Ascending aorta (tissue), 2 donors: ENCODE measurements around the gene ADAP1. TPM values are rescaled to one million over a fixed set of nuclear protein-coding genes. Genes with fewer than 3 reads are reported as not detected.

ENCODE experiments used
- DNase-seq, 2 donors: peaks; one replicate each; pipeline ENCODE4 v3.0.0-alpha.2; 2019; ENCODE audit warnings: low spot score in 2 of 2
- H3K27ac ChIP-seq, 2 donors: fragments of 200-600 bp; sonication (generic); one replicate each; pipeline ENCODE4 v1.5.1; 2016 to 2017; ENCODE audit warnings: mild to moderate bottlenecking in 1 of 2
- H3K27me3 ChIP-seq: fragments of 200-600 bp; sonication (generic); one replicate; pipeline ENCODE4 v1.5.1; 2017
- H3K36me3 ChIP-seq, 2 donors: fragments of 200-600 bp; sonication (generic); one replicate each; pipeline ENCODE4 v1.5.1; 2016
- H3K4me1 ChIP-seq, 2 donors: fragments of 200-600 bp; sonication (generic); one replicate each; pipeline ENCODE4 v1.5.1; 2016 to 2017; ENCODE audit warnings: mild to moderate bottlenecking in 1 of 2
- H3K4me3 ChIP-seq, 2 donors: fragments of 200-600 bp; sonication (generic); one replicate each; pipeline ENCODE4 v1.5.1; 2016 to 2017; ENCODE audit warnings: mild to moderate bottlenecking in 1 of 2
- H3K9me3 ChIP-seq, 2 donors: fragments of 200-600 bp; sonication (generic); one replicate each; pipeline ENCODE4 v1.5.1; 2016
- CTCF ChIP-seq, 3 experiments: fragments of 200-600 bp in 2 of 3; fragments of 450-650 bp in 1 of 3; sonication (generic) in 2 of 3; IDR thresholded peaks; one replicate each; pipeline ENCODE4 v1.5.1; 2016 to 2019; ENCODE audit warnings: antibody characterized with exemption in 3 of 3, mild to moderate bottlenecking in 1 of 3, moderate library complexity in 1 of 3
- intact Hi-C: fragments of 100-400 bp; cut with DNase I; formaldehyde crosslinking; loops from one replicate; pipeline ENCODE4 v1.15.1; 2023
- total RNA-seq: library from RNA; depleted of rRNA; stranded (reverse); fragments of >200 nt; gene quantifications from one replicate; pipeline ENCODE4 v1.1.0, GENCODE V29; 2016

The ADAP1 gene
- total RNA-seq, 1 donor from 2014 or later, result 44.5 TPM

DNA sequence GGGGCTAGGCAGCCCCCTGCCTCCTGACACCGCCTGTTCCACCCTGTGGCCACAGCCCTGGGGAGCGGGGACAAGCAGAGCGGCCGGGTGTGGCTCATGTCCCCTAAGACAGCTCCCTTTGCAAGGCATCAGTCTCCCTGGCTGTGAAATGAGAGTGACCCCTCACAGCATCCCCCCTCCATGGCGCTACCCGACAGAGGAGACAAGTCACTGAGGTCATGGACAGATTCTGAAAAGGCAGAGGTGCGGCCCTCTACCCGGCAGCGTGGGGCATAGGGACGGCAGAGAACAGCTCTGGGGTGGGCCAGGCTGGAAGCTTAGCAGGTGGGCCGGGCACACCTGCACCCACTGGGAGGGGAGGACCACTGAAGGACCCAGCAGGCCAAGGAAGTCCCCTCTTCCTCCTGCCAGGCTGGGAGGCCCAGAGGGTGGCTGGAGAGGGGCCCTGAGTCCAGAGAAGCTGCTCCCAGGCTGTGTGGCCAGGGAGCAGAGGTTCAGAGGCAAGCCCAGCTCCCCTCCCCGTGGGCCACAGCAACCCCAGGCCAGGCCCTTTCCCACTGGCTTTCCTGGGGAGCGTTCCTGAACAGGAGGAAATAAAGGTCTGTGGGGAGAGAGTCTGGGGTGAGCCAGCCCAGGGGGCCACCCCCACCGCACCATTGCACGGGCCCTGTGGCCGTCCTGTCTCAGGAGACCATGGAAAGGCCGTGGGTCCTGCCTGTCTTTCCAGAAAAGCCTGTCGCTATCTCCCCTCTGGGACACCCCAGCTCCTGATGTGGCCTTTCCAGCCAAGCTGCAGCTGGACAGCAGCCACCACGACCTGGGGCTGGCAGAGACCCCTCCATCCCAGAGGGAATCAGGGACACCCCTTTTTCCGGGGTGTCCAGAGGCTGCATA lies 1.7 kb downstream of the ADAP1 start:
- TF ChIP-seq CTCF (IDR thresholded peaks at IDR 0.05), result no peak
- peaks cover 4 to 11% of the 10 kb centered on the region in 2 donors for H3K4me1 ChIP-seq
- H3K36me3 ChIP-seq, result no peaks in the 10 kb centered on the region
- DNase-seq, result peak in 1 of 2 donors; percentile 61
- no peak overlapping the region for H3K27ac ChIP-seq
- peak overlapping the region; percentile 53 to 91 for H3K4me3 ChIP-seq
- intact Hi-C loops, result no loop called here
- no peaks in the 10 kb centered on the region for H3K27me3 ChIP-seq
- no peaks in the 10 kb centered on the region for H3K9me3 ChIP-seq

DNA sequence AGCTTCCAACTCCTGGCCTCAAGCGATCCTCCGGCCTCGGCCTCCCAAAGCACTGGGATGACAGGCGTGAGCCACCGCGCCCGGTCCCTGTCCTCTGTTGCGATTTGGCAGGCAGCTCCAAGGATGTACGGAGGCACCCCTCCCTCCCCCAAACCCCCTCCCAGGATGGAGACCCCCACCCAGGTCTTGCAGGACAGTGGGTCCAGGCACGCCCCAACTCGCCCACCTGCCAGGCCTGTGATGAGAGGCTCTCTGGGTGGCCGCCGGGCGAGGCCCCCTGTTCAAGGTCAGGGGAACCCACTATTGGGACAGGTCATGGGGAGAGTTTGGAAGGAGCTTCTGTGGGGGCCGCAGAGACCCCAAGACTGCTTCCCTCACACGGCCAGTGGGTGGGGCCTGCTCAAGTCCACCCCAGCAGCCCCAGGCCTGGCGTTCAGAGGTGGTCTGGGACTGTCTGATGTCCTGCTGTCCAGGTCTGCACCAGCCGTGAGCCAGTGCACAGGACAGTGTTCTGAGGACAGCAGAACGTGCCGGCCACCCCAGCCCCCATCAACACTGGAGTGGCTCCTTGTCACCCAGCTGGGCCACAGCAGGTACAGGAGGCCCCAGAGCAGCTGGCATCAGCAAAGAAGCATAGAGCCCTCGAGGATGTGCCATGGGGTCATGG lies 2.5 kb downstream of the ADAP1 start:
- no peaks in the 10 kb centered on the region for H3K36me3 ChIP-seq
- TF ChIP-seq CTCF (IDR thresholded peaks at IDR 0.05), result no peak
- H3K27ac ChIP-seq, result no peak overlapping the region
- H3K4me3 ChIP-seq, result no peak overlapping the region
- H3K9me3 ChIP-seq, result no peaks in the 10 kb centered on the region
- no peaks in the 10 kb centered on the region for H3K27me3 ChIP-seq
- peak in 1 of 2 donors; percentile 62 for DNase-seq
- intact Hi-C loops, result no loop called here
- H3K4me1 ChIP-seq, result peaks cover 4 to 11% of the 10 kb centered on the region in 2 donors

DNA sequence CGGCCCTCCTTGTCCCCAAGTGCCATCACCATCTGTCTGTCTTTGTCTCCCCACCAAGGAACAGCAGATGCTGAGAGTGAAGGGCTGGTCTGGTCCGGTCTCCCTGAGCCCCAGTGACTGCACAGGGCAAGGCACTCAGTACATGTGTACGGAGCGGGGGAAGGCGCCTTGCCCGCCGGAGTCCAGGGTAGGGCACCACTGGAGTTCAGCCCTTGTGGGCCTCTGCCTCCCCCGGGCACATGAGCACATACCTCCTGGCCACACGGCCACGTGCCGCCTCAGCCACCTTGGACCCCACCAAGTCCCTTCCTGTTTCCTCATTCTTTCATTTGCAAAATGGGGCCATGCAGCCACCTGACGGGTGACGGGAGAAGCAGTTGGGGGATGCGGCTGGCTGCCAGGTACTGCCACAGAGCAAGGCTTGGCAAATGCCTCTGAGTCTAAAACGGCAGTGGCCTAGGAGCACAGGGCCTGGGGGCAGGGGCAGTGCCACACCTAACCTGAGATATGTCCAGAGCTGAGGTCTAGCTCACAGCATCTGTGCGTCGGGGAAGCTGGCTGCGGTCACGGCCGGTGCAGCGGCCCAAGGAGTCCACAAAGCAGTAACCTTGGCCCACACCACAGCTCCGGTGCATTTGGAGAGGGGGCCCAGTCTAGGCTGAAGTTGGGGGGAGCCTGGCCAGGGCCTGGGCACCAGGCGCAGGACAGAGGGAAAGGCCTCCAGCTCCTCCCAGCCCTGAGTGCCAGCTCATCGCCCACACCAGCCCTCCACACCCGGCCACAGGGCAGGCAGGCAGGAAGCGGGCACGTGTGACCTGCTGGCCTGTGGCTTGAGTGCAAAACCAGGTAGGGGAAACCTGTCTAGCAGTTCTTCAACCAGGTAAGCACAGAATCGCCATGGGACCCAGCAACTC lies 5.2 kb downstream of the ADAP1 start:
- no peak for TF ChIP-seq CTCF (IDR thresholded peaks at IDR 0.05)
- H3K4me1 ChIP-seq, result peaks cover 4 to 8% of the 10 kb centered on the region in 2 donors
- H3K9me3 ChIP-seq, result no peaks in the 10 kb centered on the region
- peak in 1 of 2 donors; percentile 59 for DNase-seq
- intact Hi-C loops, result no loop called here
- H3K36me3 ChIP-seq, result no peaks in the 10 kb centered on the region
- H3K27me3 ChIP-seq, result no peaks in the 10 kb centered on the region
- H3K4me3 ChIP-seq, result no peak overlapping the region
- H3K27ac ChIP-seq, result no peak overlapping the region

- Histone ChIP-seq H3K4me3 (no peak overlapping the region), H3K36me3 (no peaks in the 10 kb centered on the region), H3K27ac (no peak overlapping the region), H3K27me3 (no peaks in the 10 kb centered on the region), H3K9me3 (no peaks in the 10 kb centered on the region), H3K4me1 (no peaks in the 10 kb centered on the region)
- peak in 1 of 2 donors; percentile 52 for DNase-seq
- TF ChIP-seq CTCF (IDR thresholded peaks at IDR 0.05), result no peak
- intact Hi-C loops, result no loop called here
Observed at GRCh38 chr7:947391-948210, 6.9 kb downstream of the ADAP1 start.
